Prostate gland (tissue), 2 donors: ENCODE measurements around the gene CCL20.

Experiments used
- CTCF ChIP-seq, 4 experiments: fragments of 200-600 bp in 2 of 4; fragments of 450-650 bp in 2 of 4; sonication (generic) in 2 of 4; IDR thresholded peaks; 1 replicate in 3 of 4; 2 replicates in 1 of 4; pipeline ENCODE4 v1.5.1; 2016 to 2019; ENCODE audit warnings: antibody characterized with exemption in 4 of 4, mild to moderate bottlenecking in 2 of 4, moderate library complexity in 2 of 4
- POLR2AphosphoS5 ChIP-seq: sonication (generic); formaldehyde crosslinking; IDR thresholded peaks from one replicate; pipeline ENCODE4 v1.6.1; 2017; ENCODE audit warnings: antibody characterized with exemption

- no peak for TF ChIP-seq POLR2AphosphoS5
- no peak for TF ChIP-seq CTCF (IDR thresholded peaks at IDR 0.05)
Measured at GRCh38 chr2:227774895-227775842, 38.5 kb upstream of the CCL20 start.
